BJ (cell line): ENCODE measurements around the gene ATF7IP2. TPM values are rescaled to one million over a fixed set of nuclear protein-coding genes. Genes with fewer than 3 reads are reported as not detected.
A peak's percentile ranks its signal among the peaks of the same experiment; 100 is the strongest.
"Not testable (repeated sequence)": the region's sequence is repeated elsewhere in the genome, so short reads cannot be mapped to it uniquely, and the experiment has no call there.

Experiments used
- CTCF ChIA-PET: fragments of 350-600 bp; formaldehyde crosslinking; extraction: SDS; loops from one replicate; lab custom pipeline; 2021; ENCODE audit warnings: antibody characterized with exemption, inconsistent platforms; lab: Yijun Ruan, JAX
- POLR2A ChIA-PET: fragments of 300-600 bp; sonication (Branson Sonifier 250); formaldehyde crosslinking; extraction: SDS; loops from one replicate; lab custom pipeline; 2021; ENCODE audit warnings: antibody characterized with exemption; lab: Charles Lee
- DNase-seq: peaks from one replicate; pipeline ENCODE4 v3.0.0-alpha.2; 2011; ENCODE audit warnings: low read depth
- H3K27me3 ChIP-seq: 2 replicates; pipeline ENCODE4 v1.6.0; 2011; ENCODE audit warnings: low read length; ENCODE audit not compliant: control insufficient read depth, insufficient read depth
- H3K36me3 ChIP-seq: 2 replicates; pipeline ENCODE4 v1.5.1; 2011; ENCODE audit warnings: low read length; ENCODE audit not compliant: control insufficient read depth, insufficient read depth
- H3K4me3 ChIP-seq: 2 replicates; pipeline ENCODE4 v1.5.1; 2011; ENCODE audit warnings: low read depth, mild to moderate bottlenecking, control low read depth, low read length
- CTCF ChIP-seq: IDR thresholded peaks from 2 replicates; pipeline ENCODE4 v1.5.1; 2011; ENCODE audit warnings: low read depth, mild to moderate bottlenecking, control low read depth, inconsistent platforms, low read length, moderate library complexity; ENCODE audit not compliant: insufficient read depth
- polyA minus RNA-seq: library from RNA; depleted of rRNA, polyadenylated mRNA; stranded (reverse); fragments of >200 nt; gene quantifications from 2 replicates; pipeline ENCODE4 v1.2.3, GENCODE V29; 2011; rRNA and poly(A)+ RNA removed
- polyA plus RNA-seq: library from polyadenylated mRNA; depleted of rRNA; stranded (reverse); fragments of >200 nt; gene quantifications from 2 replicates; pipeline ENCODE4 v1.2.3, GENCODE V29; 2011; rRNA removed

Gene ATF7IP2
- polyA plus RNA-seq (2.5 and 3.8 TPM in 2 replicates), polyA minus RNA-seq (2.8 and 4.2 TPM in 2 replicates)

- ChIA-PET CTCF (no interaction called here), POLR2A (interaction anchor here (0.6 kb wide), 1 partner anchor 11 kb away, joined by 3 read pairs; no protein-coding TSS in a partner anchor)
- peak within 1 kb of the TSS; percentile 67 for H3K4me3 ChIP-seq
- no peak for TF ChIP-seq CTCF
- H3K27me3 ChIP-seq: no peaks in the 10 kb centered on the region
- peak; percentile 67 for DNase-seq
- no peaks in the 10 kb centered on the region for H3K36me3 ChIP-seq
These were observed at the start of gene ATF7IP2 for GRCh38 chr16:10385725-10386516. Gene ATF7IP2 (plus strand): TSS chr16:10386061. CDS start chr16:10430621, 44,560 bp downstream.

GRCh38 chr16:10338426-10338825 lies 47.4 kb upstream of the ATF7IP2 start:
- DNase-seq: no peak
- TF ChIP-seq CTCF: no peak
- Histone ChIP-seq H3K27me3 (no peaks in the 10 kb centered on the region), H3K4me3 (no peak overlapping the region), H3K36me3 (no peaks in the 10 kb centered on the region)
- POLR2A ChIA-PET: no interaction called here
- CTCF ChIA-PET: no interaction called here

GRCh38 chr16:10339777-10340732 lies 45.8 kb upstream of the ATF7IP2 start:
- DNase-seq: no peak
- ChIA-PET POLR2A (no interaction called here), CTCF (interaction anchor here (0.8 kb wide), 1 partner anchor 614 kb away, joined by 3 read pairs; no protein-coding TSS in a partner anchor)
- H3K36me3 ChIP-seq: no peaks in the 10 kb centered on the region
- no peak overlapping the region for H3K4me3 ChIP-seq
- TF ChIP-seq CTCF: no peak
- no peaks in the 10 kb centered on the region for H3K27me3 ChIP-seq

DNA sequence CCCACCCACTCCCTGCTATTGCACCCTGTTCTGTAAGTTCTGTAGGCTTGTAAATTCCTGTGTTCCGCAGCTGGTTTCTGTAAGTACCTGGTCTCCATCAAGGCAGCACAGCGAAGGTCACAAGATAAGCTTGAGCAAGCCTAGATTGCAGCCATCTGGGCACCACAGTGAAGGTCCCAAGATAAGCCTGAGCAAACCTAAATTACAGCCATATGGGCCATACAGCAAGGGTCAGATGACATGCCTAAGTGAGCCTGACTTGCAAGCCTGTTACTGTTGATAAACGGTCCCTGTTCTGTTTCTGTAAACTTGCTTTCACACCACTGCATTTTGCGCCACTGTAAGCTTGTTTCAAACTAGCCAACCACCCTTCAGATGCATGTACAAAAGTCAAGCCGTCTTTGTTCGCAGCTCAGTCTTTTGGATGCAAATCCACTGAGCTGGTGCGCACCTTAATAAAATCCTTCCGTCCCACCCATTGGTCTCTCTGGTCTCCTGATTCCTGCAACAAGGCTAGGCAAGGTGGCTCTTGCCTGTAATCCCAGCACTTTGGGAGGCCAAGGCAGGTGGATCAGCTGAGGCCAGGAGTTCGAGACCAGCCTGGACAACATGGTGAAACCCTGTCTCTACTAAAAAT lies 42.6 kb upstream of the ATF7IP2 start:
- POLR2A ChIA-PET: no interaction called here
- no peak for TF ChIP-seq CTCF
- Histone ChIP-seq H3K36me3 (no peaks in the 10 kb centered on the region), H3K27me3 (no peaks in the 10 kb centered on the region), H3K4me3 (no peak overlapping the region)
- CTCF ChIA-PET: no interaction called here
- no peak for DNase-seq

DNA sequence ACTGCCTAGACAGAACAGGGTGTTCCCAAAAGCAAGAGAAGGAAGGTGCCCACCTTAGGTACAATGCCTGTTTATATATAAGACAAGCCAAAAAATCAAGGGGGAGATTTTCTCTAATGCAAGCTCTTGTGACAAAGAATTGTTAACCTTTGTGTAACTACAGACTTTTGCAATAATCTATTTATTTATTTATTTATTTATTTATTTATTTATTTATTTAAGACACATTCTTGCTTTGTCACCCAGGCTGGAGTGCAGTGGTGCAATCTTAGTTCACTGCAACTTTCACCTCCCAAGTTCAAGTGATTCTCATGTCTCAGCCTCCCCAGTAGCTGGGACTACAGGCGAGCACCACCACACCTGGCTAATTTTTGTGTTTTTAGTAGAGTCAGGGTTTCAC lies 41.2 kb upstream of the ATF7IP2 start:
- CTCF ChIA-PET, DNase-seq, H3K4me3 ChIP-seq, H3K36me3 ChIP-seq, H3K27me3 ChIP-seq, POLR2A ChIA-PET: not testable (repeated sequence)
